GM23248 (cell line): ENCODE results near the gene NANP.

Experiments used
- EZH2 ChIP-seq: fragments of 200-600 bp; sonication (generic); IDR thresholded peaks from 2 replicates; pipeline ENCODE4 v1.6.1; 2018; ENCODE audit warnings: antibody characterized with exemption, mild to moderate bottlenecking; ENCODE audit not compliant: insufficient read depth, poor library complexity, severe bottlenecking
- EZH2phosphoT487 ChIP-seq: fragments of 200-600 bp; sonication (generic); IDR thresholded peaks from 2 replicates; pipeline ENCODE4 v1.6.1; 2018; ENCODE audit warnings: antibody characterized with exemption, moderate library complexity, mild to moderate bottlenecking, low read depth; ENCODE audit not compliant: insufficient read depth

DNA sequence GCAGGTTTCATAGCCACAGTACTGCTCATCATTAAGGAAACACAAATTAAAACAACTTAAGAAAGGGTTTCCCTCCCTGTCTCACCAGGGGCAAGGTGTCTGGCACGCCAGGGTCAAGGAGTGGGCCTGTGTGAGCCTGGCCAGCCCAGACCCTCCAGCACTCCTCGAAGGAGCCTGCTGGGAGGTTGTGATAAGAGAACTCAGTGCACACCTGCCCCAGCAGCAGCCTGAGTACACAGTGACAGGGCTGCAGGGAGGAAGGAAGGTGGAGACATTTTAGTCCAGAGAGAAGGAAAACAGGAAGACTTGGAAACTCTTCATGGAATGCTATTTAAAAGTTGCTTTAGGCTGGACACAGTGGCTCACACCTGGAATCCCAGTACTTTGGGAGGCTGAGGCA lies 52.6 kb downstream of the NANP start:
- no peak for TF ChIP-seq EZH2
- TF ChIP-seq EZH2phosphoT487 = no peak
